ENCODE measurements around the gene RAB7B. TPM values are rescaled to one million over a fixed set of nuclear protein-coding genes. Genes with fewer than 3 reads are reported as not detected.
A peak's percentile ranks its signal among the peaks of the same experiment; 100 is the strongest.

Gene RAB7B
- total and polyA plus RNA-seq, 2 experiments from 2014 or later = 4.5 to 22.6 TPM

DNA sequence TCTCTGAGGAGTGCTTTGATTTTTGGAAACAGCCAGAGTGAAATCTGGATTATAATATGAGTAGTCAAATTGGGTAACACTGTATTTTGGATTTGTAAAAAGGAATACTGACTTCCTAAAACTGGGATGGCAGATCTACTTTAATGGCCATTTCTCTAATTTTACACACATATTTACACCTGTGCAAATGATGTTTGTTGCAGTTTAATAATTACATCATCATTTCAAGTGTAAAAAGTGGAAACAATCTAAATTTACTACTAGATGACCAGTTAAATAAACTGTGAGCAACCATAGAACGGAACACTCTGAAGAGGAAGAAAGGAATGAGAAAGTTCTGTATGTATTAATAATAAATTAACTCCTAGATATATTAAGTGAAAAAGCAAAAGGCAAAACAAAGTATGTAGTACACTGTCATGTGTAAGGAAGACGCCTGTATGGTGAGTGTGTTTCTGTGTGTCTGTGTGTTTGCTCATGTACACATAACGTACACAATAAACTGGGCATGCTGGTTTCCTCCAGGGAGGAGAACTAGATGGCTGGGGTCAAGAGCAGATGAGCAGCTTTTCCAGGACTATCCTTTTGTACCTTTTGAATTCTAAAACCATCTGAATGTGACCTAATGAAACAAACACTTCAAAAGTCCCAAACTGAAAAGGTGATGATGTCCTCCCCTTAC is 46.9 kb upstream of the RAB7B start:
- TF ChIP-seq, protein P1, sequence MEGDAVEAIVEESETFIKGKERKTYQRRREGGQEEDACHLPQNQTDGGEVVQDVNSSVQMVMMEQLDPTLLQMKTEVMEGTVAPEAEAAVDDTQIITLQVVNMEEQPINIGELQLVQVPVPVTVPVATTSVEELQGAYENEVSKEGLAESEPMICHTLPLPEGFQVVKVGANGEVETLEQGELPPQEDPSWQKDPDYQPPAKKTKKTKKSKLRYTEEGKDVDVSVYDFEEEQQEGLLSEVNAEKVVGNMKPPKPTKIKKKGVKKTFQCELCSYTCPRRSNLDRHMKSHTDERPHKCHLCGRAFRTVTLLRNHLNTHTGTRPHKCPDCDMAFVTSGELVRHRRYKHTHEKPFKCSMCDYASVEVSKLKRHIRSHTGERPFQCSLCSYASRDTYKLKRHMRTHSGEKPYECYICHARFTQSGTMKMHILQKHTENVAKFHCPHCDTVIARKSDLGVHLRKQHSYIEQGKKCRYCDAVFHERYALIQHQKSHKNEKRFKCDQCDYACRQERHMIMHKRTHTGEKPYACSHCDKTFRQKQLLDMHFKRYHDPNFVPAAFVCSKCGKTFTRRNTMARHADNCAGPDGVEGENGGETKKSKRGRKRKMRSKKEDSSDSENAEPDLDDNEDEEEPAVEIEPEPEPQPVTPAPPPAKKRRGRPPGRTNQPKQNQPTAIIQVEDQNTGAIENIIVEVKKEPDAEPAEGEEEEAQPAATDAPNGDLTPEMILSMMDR (IDR thresholded peaks at IDR 0.05; ENCODE audit: poor library complexity) = no peak
- TF ChIP-seq EZH2 (IDR thresholded peaks at IDR 0.05; ENCODE audit: borderline replicate concordance) (no peak), EZH2phosphoT487 (IDR thresholded peaks at IDR 0.05; ENCODE audit: low read depth, severe bottlenecking, unreplicated experiment) (no peak)
- no peak overlapping the region for H3K4me3 ChIP-seq
- H3K27me3 ChIP-seq = no peaks in the 10 kb centered on the region
- H3K4me2 ChIP-seq = no peak overlapping the region
- H3K9me3 ChIP-seq (ENCODE audit: low read depth) = no peaks in the 10 kb centered on the region
- no peaks in the 10 kb centered on the region for H4K20me1 ChIP-seq (ENCODE audit: insufficient read depth, poor library complexity, severe bottlenecking)
- H3K79me2 ChIP-seq = no peaks in the 10 kb centered on the region
- no peak for DNase-seq (ENCODE audit: low spot score)
- no peaks in the 10 kb centered on the region for H3K36me3 ChIP-seq (replicated peaks; ENCODE audit: insufficient read depth, low read depth)
- WGBS (ENCODE audit: low lambda C conversion rate, missing lambda C conversion rate) = 87% methylated on average over 3 of the region's 3 CpGs
- no peak overlapping the region for H3K27ac ChIP-seq
- no peak overlapping the region for H2AFZ ChIP-seq
- no peaks in the 10 kb centered on the region for H3K9me2 ChIP-seq (replicated peaks; ENCODE audit: insufficient read depth)
- peaks cover 12% of the 10 kb centered on the region for H3K4me1 ChIP-seq (ENCODE audit: insufficient read depth)

GRCh38 chr1:206049293-206049692 is 46.1 kb upstream of the RAB7B start:
- Histone ChIP-seq H3K27ac (no peak overlapping the region), H3K9me3 (ENCODE audit: low read depth) (no peaks in the 10 kb centered on the region), H3K36me3 (replicated peaks; ENCODE audit: insufficient read depth, low read depth) (no peaks in the 10 kb centered on the region), H4K20me1 (ENCODE audit: insufficient read depth, poor library complexity, severe bottlenecking) (no peaks in the 10 kb centered on the region), H3K4me1 (ENCODE audit: insufficient read depth) (peaks cover 9% of the 10 kb centered on the region), H3K27me3 (no peaks in the 10 kb centered on the region), H3K4me3 (no peak overlapping the region), H3K9me2 (replicated peaks; ENCODE audit: insufficient read depth) (no peaks in the 10 kb centered on the region), H2AFZ (no peak overlapping the region), H3K4me2 (no peak overlapping the region), H3K79me2 (no peaks in the 10 kb centered on the region)
- TF ChIP-seq, protein P1 (IDR thresholded peaks at IDR 0.05; ENCODE audit: poor library complexity) = no peak
- TF ChIP-seq EZH2 (IDR thresholded peaks at IDR 0.05; ENCODE audit: borderline replicate concordance) = no peak
- no peak for DNase-seq (ENCODE audit: low spot score)

GRCh38 chr1:206048582-206048981 is 45.4 kb upstream of the RAB7B start:
- H3K27ac ChIP-seq = peak overlapping the region; percentile 76
- no peaks in the 10 kb centered on the region for H3K79me2 ChIP-seq
- DNase-seq (ENCODE audit: low spot score) = peak; percentile 83
- H3K36me3 ChIP-seq (replicated peaks; ENCODE audit: insufficient read depth, low read depth) = no peaks in the 10 kb centered on the region
- H4K20me1 ChIP-seq (ENCODE audit: insufficient read depth, poor library complexity, severe bottlenecking) = no peaks in the 10 kb centered on the region
- H3K27me3 ChIP-seq = no peaks in the 10 kb centered on the region
- no peak overlapping the region for H3K4me3 ChIP-seq
- peak overlapping the region; percentile 49 for H2AFZ ChIP-seq
- H3K9me2 ChIP-seq (replicated peaks; ENCODE audit: insufficient read depth) = no peaks in the 10 kb centered on the region
- no peaks in the 10 kb centered on the region for H3K9me3 ChIP-seq (ENCODE audit: low read depth)
- peak overlapping the region; percentile 48 for H3K4me2 ChIP-seq
- H3K4me1 ChIP-seq (ENCODE audit: insufficient read depth) = peaks cover 9% of the 10 kb centered on the region
- no peak for TF ChIP-seq EZH2phosphoT487 (IDR thresholded peaks at IDR 0.05; ENCODE audit: low read depth, severe bottlenecking, unreplicated experiment)
- no peak for TF ChIP-seq EZH2 (IDR thresholded peaks at IDR 0.05; ENCODE audit: borderline replicate concordance)
- TF ChIP-seq, protein P1 (IDR thresholded peaks at IDR 0.05; ENCODE audit: poor library complexity) = no peak
- 57% methylated on average over 6 of the region's 6 CpGs for WGBS (ENCODE audit: low lambda C conversion rate, missing lambda C conversion rate)
